Measurements from ENCODE around the gene ADSS1. TPM values are rescaled to one million over a fixed set of nuclear protein-coding genes. Genes with fewer than 3 reads are reported as not detected.

Gene ADSS1
- total RNA-seq, 1 experiment from 2014 or later = 2.8 TPM

GRCh38 chr14:104792101-104792884 lies 68.3 kb downstream of the ADSS1 start:
- no peak for DNase-seq (ENCODE audit: low read depth)

DNA sequence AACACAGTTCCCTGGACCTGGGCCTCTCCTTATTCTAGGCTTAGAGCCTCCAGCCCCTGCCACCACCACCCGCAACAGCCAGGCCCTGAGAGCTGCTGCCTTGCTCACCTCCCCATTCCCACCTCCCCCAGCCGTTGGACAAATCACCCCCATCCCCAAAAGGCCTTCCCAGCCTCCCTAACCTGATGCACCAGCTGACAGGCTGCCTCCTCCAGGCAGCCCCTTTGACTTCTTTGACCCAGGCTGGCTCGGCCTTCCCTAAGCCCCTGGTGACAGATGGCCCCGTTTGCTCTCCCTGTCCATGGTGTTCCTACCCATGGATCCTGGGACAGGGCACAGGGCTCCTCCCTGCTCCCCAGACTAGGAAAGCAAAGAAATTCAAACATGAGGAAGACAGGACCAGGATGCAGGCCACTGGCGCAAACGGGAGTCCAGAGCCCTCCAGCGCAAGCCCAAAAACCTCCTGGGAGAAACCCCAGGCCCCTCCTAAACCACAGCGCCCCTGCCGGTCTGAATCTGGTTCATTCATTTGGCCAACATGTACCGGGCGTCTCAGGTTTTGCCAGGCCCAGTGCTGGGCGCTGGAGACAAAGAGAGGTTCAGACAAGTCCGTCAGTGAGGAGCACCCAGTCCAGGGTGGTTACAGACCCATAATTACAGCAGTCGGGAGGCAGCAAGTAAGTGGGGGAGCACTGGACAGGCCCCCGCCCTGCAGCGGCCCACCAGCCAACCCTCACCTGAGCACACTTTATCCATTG lies 69.1 kb downstream of the ADSS1 start:
- DNase-seq (ENCODE audit: low read depth) = no peak

GRCh38 chr14:104793703-104793959 lies 69.6 kb downstream of the ADSS1 start:
- no peak for DNase-seq (ENCODE audit: low read depth)

GRCh38 chr14:104794099-104794498 lies 70.1 kb downstream of the ADSS1 start:
- DNase-seq (ENCODE audit: low read depth) = peak; percentile 51

GRCh38 chr14:104794631-104794992 lies 70.6 kb downstream of the ADSS1 start:
- no peak for DNase-seq (ENCODE audit: low read depth)

- DNase-seq (ENCODE audit: low read depth) = no peak
Observed at GRCh38 chr14:104794993-104795780, 71.2 kb downstream of the ADSS1 start, which contains the start of gene AKT1. Gene AKT1 (minus strand): TSS chr14:104795748. CDS start chr14:104792643, 3,105 bp downstream.

DNA sequence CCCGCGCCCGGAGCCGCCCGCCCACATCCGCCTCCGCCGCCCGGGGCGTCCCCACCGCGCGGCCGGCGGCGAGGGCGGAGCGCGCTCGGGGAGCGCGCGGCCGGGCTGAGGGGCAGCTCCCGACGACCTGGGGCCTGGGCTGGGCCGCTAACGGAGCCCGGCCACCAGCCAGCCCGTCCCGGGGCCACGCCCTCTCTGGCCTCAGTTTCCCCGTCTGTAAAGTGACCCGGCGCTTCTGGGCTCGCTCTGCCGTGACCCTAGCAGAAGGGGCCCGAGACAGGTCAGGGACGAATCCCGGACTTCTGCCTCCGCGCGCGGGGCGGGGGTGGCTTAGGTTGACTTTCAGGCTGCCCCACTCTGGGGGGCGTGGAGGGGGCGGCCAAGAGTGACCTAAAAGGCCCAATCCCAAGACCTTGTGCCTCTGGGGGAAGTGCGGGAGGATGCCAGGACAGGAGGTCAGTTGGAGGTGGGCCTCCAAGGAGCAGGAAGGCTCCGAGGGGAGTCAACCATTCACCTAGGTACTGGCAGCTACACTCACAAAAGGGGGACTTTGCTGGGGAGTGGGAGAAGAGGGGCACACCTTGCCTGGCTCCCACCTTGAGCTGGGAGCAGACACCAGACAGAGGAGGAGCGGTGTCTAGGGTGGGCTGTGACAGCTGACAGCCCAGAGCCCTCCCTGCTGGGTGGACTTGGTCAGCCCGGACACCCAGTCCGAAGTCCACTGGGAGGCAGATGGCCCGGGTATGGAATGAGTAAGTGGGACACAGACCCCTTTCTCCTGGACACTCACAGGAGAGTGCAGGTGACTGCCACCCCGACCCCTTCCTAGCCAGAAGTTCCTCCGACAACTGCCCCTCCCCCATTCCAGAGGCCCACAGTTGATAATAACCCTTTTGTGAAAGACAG lies 72.0 kb downstream of the ADSS1 start:
- DNase-seq (ENCODE audit: low read depth) = no peak

DNA sequence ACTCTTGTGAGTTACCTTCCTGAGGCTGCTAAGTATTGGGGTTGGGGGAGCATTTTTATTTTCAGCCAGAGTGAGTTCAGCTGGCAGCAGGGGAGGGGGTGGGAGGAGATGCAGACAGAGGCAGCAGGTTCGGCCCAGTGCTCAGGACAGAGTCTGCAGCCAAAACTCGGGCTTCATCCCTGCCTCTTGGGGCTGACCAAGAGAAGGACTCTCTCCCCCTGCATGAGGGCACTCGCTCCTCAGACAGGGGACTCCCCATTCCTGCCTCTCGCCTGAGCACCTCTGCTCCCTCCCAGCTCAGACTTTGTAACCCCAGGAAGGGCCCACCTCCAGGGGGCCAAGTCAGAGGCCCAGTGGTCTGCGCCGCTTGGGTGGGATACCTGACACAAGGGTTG lies 72.7 kb downstream of the ADSS1 start:
- DNase-seq (ENCODE audit: low read depth) = no peak

Small RNA genes within 50 kb of the gene (small RNA-seq; reads per million reads assigned to genes)
- not detected for gene MIR4710

Other genes with a start within 250 kb of the ADSS1 start
- not detected in 2 replicates for gene C14orf180, start 144.5 kb upstream of the ADSS1 start, total RNA-seq (2014; rRNA removed; shearing (Covaris generic))
- gene TMEM179, start 119.5 kb upstream of the ADSS1 start, total RNA-seq (2014; rRNA removed; shearing (Covaris generic)) = 0.34 TPM in 1 of 2 replicates, not detected in the other
- gene INF2, start 34.6 kb upstream of the ADSS1 start, total RNA-seq (2014; rRNA removed; shearing (Covaris generic)) = 57.7 and 80.0 TPM in 2 replicates
- gene SIVA1, start 28.9 kb downstream of the ADSS1 start, total RNA-seq (2014; rRNA removed; shearing (Covaris generic)) = 139 and 242 TPM in 2 replicates
- gene AKT1, start 71.5 kb downstream of the ADSS1 start, total RNA-seq (2014; rRNA removed; shearing (Covaris generic)) = 147 and 173 TPM in 2 replicates
- 4.6 and 5.5 TPM in 2 replicates for gene ZBTB42, start 76.9 kb downstream of the ADSS1 start, total RNA-seq (2014; rRNA removed; shearing (Covaris generic))
- gene CEP170B, start 141.0 kb downstream of the ADSS1 start, total RNA-seq (2014; rRNA removed; shearing (Covaris generic)) = 17.9 and 21.3 TPM in 2 replicates
- gene PLD4, start 200.7 kb downstream of the ADSS1 start, total RNA-seq (2014; rRNA removed; shearing (Covaris generic)) = 0.02 and 0.10 TPM in 2 replicates